Tibial nerve (tissue), 4 donors: ENCODE results near the gene AMBRA1. TPM values are rescaled to one million over a fixed set of nuclear protein-coding genes. Genes with fewer than 3 reads are reported as not detected.

Experiments
- DNase-seq, 2 donors: peaks; one replicate each; pipeline ENCODE4 v3.0.0-alpha.2; 2019; ENCODE audit warnings: low spot score in 2 of 2
- H3K27ac ChIP-seq, 4 donors: fragments of 200-600 bp; sonication (generic) in 3 of 4; one replicate each; pipeline ENCODE4 v1.5.1; 2017 to 2019; ENCODE audit warnings: mild to moderate bottlenecking in 1 of 4
- H3K27me3 ChIP-seq, 2 donors: fragments of 200-600 bp; sonication (generic) in 1 of 2; one replicate each; pipeline versions ENCODE4 v1.5.1 to v1.6.0; 2017 to 2019
- H3K36me3 ChIP-seq, 3 donors: fragments of 200-600 bp; sonication (generic); one replicate each; pipeline ENCODE4 v1.5.1; 2018 to 2019
- H3K4me1 ChIP-seq, 4 donors: fragments of 200-600 bp; sonication (generic) in 3 of 4; one replicate each; pipeline ENCODE4 v1.5.1; 2017 to 2019
- H3K4me3 ChIP-seq, 4 donors: fragments of 200-600 bp; sonication (generic) in 3 of 4; one replicate each; pipeline ENCODE4 v1.5.1; 2017 to 2019; ENCODE audit warnings: mild to moderate bottlenecking in 1 of 4, moderate library complexity in 1 of 4
- H3K9me3 ChIP-seq, 4 donors: fragments of 200-600 bp; sonication (generic) in 3 of 4; one replicate each; pipeline ENCODE4 v1.5.1; 2017 to 2019
- EP300 ChIP-seq, 2 donors: sonication (generic); formaldehyde crosslinking; IDR thresholded peaks; one replicate each; pipeline ENCODE4 v1.6.1; 2017; ENCODE audit warnings: antibody characterized with exemption in 2 of 2, mild to moderate bottlenecking in 1 of 2
- POLR2A ChIP-seq, 2 donors: fragments of 450-650 bp; IDR thresholded peaks; one replicate each; pipeline ENCODE4 v1.6.1; 2017; ENCODE audit warnings: antibody characterized with exemption in 2 of 2, mild to moderate bottlenecking in 2 of 2, moderate library complexity in 2 of 2
- WGBS, 2 donors: methylation state at CpG; one replicate each; pipeline ENCODE4 v1.1.5; 2018; 5-methylcytosine and 5-hydroxymethylcytosine counted together
- total RNA-seq, 4 donors: library from RNA; depleted of rRNA; stranded (reverse); fragments of >200 nt; gene quantifications; one replicate each; pipeline ENCODE4 v1.1.0, GENCODE V29; 2016
- TF ChIP-seq, protein P1 (sequence below), 5 experiments: fragments of 200-600 bp in 3 of 5; fragments of 450-650 bp in 2 of 5; sonication (generic) in 3 of 5; IDR thresholded peaks; one replicate each; pipeline ENCODE4 v1.5.1; 2016 to 2019; ENCODE audit warnings: antibody characterized with exemption in 5 of 5, mild to moderate bottlenecking in 3 of 5, moderate library complexity in 2 of 5

AMBRA1 gene
- total RNA-seq, 4 donors from 2014 or later, result 31.0 to 43.7 (median 35.8) TPM

DNA sequence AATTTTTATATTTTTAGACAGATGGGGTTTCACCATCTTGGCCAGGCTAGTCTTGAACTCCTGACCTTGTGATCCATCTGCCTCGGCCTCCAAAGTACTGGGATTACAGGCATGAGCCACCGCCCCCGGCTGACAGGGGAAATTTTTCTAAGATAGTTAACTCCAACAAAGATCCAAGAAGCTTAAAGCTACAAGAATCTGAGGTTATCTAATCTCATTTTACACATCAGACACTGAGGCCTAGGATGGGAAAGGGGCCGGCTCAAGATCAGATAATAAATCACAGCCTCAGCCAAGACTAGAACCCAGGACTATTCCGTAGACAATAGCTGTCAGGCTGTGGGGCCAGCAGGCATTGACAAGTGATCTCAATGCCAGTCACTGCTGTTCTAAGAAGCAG, 94.0 kb downstream of the AMBRA1 start:
- no peak for DNase-seq
- 82 to 92% methylated on average over 5 of the region's 5 CpGs for WGBS, 2 donors
- TF ChIP-seq, protein P1, sequence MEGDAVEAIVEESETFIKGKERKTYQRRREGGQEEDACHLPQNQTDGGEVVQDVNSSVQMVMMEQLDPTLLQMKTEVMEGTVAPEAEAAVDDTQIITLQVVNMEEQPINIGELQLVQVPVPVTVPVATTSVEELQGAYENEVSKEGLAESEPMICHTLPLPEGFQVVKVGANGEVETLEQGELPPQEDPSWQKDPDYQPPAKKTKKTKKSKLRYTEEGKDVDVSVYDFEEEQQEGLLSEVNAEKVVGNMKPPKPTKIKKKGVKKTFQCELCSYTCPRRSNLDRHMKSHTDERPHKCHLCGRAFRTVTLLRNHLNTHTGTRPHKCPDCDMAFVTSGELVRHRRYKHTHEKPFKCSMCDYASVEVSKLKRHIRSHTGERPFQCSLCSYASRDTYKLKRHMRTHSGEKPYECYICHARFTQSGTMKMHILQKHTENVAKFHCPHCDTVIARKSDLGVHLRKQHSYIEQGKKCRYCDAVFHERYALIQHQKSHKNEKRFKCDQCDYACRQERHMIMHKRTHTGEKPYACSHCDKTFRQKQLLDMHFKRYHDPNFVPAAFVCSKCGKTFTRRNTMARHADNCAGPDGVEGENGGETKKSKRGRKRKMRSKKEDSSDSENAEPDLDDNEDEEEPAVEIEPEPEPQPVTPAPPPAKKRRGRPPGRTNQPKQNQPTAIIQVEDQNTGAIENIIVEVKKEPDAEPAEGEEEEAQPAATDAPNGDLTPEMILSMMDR (IDR thresholded peaks at IDR 0.05), result no peak
- no peak for TF ChIP-seq POLR2A (IDR thresholded peaks at IDR 0.05)
- TF ChIP-seq EP300 (IDR thresholded peaks at IDR 0.05), result no peak
- Histone ChIP-seq H3K27ac (no peak overlapping the region), H3K36me3 (peaks cover 0 to 18% (median 0%) of the 10 kb centered on the region in 3 donors), H3K27me3 (no peaks in the 10 kb centered on the region), H3K4me1 (peaks cover 0 to 18% (median 2%) of the 10 kb centered on the region in 4 donors), H3K9me3 (no peaks in the 10 kb centered on the region), H3K4me3 (no peak overlapping the region)

DNA sequence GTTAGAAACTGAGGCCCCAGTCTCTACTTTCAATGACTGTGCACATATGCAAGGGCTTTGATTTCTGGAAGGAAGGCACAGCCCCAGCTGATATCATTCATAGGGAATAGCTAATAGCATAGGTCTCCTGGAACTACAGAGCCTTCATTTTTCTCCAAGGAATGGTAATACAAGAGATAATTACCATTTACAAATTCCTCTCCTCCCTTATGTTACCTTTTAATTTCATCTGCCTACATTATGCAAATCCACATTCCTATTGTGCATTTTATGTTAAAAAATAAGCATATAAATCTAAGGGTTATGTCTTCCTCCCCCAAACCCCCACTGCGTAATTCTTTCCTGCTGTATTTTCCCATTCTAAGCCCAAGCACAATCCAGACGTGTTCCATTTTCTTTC, 94.9 kb downstream of the AMBRA1 start:
- DNase-seq, result no peak
- Histone ChIP-seq H3K9me3 (no peaks in the 10 kb centered on the region), H3K4me3 (no peak overlapping the region), H3K27ac (no peak overlapping the region), H3K36me3 (peaks cover 0 to 10% (median 0%) of the 10 kb centered on the region in 3 donors), H3K4me1 (peaks cover 0 to 18% (median 2%) of the 10 kb centered on the region in 4 donors), H3K27me3 (no peaks in the 10 kb centered on the region)
- TF ChIP-seq, protein P1 (IDR thresholded peaks at IDR 0.05), result no peak
- TF ChIP-seq POLR2A (IDR thresholded peaks at IDR 0.05), result no peak
- TF ChIP-seq EP300 (IDR thresholded peaks at IDR 0.05), result no peak
- 89 to 91% methylated on average over 2 of the region's 2 CpGs for whole genome bisulfite sequencing, 2 donors

DNA sequence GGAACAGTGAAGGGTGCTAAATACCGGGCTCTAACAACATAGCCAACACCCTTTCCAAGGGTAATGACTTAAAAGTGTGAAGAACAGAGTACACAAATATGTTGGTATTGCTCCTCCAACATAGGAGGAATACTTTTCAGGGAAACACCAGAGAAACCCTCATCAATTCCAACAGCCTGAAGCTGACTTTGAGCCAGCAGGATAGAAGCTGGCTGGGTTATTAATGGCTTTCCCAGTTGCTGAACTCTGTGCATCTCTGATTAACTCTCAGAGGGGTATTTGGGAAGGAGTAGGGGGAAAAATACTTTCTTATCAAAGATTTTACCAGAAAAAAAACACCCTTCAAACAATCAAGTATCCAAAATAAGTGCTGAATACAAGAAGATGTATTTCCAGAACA, 95.6 kb downstream of the AMBRA1 start:
- Histone ChIP-seq H3K27ac (no peak overlapping the region), H3K4me1 (peaks cover 0 to 22% (median 2%) of the 10 kb centered on the region in 4 donors), H3K9me3 (no peaks in the 10 kb centered on the region), H3K4me3 (no peak overlapping the region), H3K27me3 (no peaks in the 10 kb centered on the region), H3K36me3 (peaks cover 0 to 10% (median 5%) of the 10 kb centered on the region in 3 donors)
- TF ChIP-seq, protein P1 (IDR thresholded peaks at IDR 0.05), result no peak
- TF ChIP-seq EP300 (IDR thresholded peaks at IDR 0.05) (no peak), POLR2A (IDR thresholded peaks at IDR 0.05) (no peak)
- 57 to 68% methylated on average over 1 of the region's 1 CpG for WGBS, 2 donors
- DNase-seq, result no peak

DNA sequence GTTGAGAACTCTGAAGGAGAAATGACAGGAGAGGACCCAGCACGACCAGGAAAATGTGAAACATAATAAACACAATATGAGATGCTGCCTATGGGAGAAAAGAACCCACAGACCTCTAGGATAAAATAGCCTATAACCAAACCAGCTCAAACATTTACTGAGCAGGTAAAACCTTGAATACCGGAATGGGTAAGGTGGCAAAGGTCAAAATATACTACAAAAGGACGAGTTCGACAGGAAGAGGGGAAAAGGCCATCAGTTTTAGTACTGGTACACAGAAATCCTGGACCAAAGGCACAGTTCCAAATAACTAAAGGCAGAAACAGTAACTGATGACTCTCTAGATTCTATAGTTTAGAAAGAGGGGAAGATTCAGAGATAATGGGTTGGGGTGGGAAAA, 96.3 kb downstream of the AMBRA1 start:
- Histone ChIP-seq H3K4me3 (no peak overlapping the region), H3K9me3 (no peaks in the 10 kb centered on the region), H3K27me3 (no peaks in the 10 kb centered on the region), H3K36me3 (peaks cover 0 to 16% (median 10%) of the 10 kb centered on the region in 3 donors), H3K4me1 (peaks cover 0 to 23% (median 2%) of the 10 kb centered on the region in 4 donors), H3K27ac (no peak overlapping the region)
- DNase-seq, result no peak
- 66 to 79% methylated on average over 4 of the region's 4 CpGs for WGBS, 2 donors
- TF ChIP-seq, protein P1 (IDR thresholded peaks at IDR 0.05), result no peak
- TF ChIP-seq EP300 (IDR thresholded peaks at IDR 0.05) (no peak), POLR2A (IDR thresholded peaks at IDR 0.05) (no peak)

DNA sequence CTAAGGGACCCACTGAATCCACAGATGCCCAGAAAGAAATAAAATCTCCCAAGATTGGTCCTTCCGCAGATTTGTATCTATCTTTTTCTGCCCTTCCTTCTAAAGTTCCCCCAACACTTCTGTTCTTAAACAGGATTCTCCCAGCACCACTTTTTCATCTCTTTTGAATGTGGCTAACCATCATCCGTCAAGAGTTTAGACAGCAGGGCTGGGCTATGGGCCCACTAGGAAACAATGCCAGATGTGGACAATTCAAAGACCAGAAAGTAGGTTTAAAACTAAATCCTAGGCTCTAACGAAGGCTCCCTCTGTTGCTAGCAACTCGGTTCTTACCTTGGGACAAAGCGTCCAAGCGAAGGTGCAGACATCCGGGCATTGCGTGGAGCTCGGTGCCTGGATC, 100.0 kb downstream of the AMBRA1 start:
- Histone ChIP-seq H3K4me1 (peaks cover 0 to 49% (median 2%) of the 10 kb centered on the region in 4 donors), H3K36me3 (peaks cover 0 to 18% (median 10%) of the 10 kb centered on the region in 3 donors), H3K9me3 (no peaks in the 10 kb centered on the region), H3K27me3 (no peaks in the 10 kb centered on the region), H3K27ac (peak overlapping the region in 1 of 4 donors; percentile 22), H3K4me3 (no peak overlapping the region)
- no peak for DNase-seq
- 91 to 92% methylated on average over 9 of the region's 9 CpGs for WGBS, 2 donors
- TF ChIP-seq, protein P1 (IDR thresholded peaks at IDR 0.05), result no peak
- TF ChIP-seq POLR2A (IDR thresholded peaks at IDR 0.05) (no peak), EP300 (IDR thresholded peaks at IDR 0.05) (no peak)
